Stimulated activated naive CD4-positive, alpha-beta T cell treated with Interleukin-2 at 50 U/mL for 16 hours (primary cell): ENCODE results near the gene GARIN5A.

ENCODE experiments used
- DNase-seq: peaks from one replicate; lab custom pipeline; 2025; lab: John Stamatoyannopoulos, UW

The GARIN5A gene

DNA sequence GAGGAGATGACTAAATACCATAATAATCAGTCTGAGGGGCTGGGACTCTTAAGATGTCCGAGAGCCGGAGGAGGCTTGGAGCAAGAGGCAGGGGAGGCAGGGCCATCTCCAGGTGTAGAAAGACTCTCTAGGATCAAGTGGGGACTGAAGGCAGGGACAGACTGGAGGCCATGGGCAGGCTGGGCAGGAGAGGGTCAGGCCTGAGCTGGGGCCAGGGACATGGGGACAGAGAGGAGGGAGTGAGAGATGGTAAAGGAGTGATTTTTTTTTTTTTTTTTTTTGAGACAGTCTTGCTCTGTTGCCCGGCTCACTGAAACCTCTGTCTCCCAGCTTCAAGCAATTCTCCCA, 32.2 kb upstream of the GARIN5A start:
- no peak for DNase-seq

DNA sequence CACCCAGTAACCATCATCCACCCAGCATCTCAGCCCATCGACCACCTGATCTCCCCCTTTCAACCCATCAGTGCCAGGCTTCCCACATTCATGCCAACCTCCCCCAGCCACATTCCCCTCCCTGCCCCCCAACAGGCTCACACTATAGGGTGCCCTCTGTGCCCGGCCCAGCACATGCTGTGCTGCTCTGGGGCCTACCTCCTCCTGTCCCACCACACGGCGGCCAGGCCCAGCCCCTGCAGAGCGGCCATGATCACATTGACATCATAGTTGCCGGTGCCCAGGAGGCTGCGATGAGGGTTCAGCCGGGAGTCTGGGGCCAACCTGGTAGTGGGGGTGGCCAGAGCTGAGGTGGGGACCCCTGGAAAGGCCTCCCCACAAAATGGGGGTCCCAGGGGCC, 30.7 kb upstream of the GARIN5A start:
- DNase-seq = no peak

DNA sequence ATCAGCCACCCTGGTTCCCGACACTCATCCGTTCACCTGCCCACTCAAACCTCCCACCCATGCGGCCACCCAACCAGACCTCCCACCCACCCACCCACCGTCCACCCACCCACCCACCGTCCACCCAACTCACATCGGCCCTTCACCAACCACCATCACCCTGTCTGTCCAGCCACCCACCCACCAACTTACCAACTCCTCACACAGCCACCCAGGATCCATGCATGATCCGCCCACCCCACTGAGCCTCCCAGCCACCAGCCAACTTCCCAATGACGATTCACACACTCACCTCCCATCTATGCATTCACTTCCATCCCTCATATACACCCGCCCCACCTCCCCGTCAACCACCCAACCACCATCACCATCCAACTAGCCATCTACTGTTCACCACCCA, 30.1 kb upstream of the GARIN5A start:
- DNase-seq = no peak

DNA sequence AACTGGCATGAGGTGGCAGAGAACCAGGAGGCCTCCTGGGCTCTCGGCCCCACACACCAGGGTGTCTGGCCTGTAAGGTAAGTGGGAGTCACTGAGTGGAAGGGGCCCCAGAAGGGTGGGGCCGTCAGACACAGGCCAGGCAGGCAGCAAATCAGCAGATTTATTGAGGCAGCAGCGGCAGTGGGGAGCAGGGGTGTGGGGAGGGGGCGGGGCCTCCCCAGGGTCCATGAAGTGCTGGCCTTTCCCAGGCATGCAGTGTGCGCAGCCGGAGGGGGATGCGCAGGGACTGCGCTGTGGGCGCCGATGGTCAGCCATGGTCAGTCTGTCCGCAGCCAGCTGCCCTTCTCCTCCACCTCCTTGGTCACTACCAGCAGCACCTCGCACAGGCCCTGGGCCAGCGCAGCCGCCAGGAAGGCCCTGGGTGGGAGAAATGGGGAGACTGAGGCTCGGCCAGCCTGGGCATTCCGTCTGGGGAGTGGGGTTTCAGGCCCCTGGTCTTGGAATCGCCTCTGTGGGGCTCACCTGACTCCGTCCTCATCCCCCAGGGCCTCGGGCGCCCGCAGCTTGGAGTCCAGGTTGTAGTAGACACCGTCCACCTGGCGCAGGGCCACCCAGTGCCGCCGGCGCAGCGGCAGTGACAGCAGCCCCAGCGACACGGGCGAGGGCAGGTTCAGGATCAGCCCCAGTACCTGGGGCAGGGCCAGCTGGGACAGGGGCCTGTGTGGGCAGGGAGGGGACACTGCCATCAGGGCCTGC, 29.4 kb upstream of the GARIN5A start:
- no peak for DNase-seq

- DNase-seq = no peak
These were observed 25.2 kb upstream of the GARIN5A start for GRCh38 chr19:50501568-50502475.

GRCh38 chr19:50501186-50501567, 24.5 kb upstream of the GARIN5A start:
- no peak for DNase-seq

- DNase-seq = no peak
These were observed 24.1 kb upstream of the GARIN5A start for GRCh38 chr19:50500753-50501151.

DNA sequence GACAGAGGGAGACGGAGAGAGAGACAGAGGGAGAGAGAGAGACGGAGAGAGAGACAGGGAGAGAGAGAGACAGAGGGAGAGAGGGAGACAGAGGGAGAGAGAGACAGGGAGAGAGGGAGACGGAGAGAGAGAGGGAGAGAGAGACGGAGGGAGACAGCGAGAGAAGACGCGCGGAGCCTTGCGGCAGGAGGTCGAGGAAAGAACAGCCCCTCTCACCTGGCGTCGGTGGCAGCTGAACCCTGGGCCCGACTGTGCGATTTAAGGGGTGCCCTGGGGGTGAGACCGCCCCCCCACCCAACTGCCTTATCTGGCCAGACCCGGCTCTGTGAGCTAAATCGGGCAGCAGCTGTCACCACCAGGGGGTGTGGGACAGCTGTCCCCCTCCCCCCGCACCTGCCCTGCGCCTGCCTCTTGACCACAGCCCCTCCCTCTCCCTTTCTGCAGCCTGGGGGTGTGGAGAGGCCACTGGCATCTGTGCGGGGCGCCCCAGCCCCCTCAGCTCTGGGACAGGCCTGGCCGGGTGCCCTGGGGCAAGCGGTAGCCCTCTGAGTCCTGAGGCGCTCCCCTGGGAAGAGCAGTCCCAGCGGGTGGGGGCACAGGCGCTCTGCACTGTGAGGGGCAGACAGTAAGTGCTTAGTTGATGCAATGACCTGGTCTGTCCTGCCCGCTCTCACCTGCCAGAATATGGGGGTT, 23.6 kb upstream of the GARIN5A start:
- no peak for DNase-seq

DNA sequence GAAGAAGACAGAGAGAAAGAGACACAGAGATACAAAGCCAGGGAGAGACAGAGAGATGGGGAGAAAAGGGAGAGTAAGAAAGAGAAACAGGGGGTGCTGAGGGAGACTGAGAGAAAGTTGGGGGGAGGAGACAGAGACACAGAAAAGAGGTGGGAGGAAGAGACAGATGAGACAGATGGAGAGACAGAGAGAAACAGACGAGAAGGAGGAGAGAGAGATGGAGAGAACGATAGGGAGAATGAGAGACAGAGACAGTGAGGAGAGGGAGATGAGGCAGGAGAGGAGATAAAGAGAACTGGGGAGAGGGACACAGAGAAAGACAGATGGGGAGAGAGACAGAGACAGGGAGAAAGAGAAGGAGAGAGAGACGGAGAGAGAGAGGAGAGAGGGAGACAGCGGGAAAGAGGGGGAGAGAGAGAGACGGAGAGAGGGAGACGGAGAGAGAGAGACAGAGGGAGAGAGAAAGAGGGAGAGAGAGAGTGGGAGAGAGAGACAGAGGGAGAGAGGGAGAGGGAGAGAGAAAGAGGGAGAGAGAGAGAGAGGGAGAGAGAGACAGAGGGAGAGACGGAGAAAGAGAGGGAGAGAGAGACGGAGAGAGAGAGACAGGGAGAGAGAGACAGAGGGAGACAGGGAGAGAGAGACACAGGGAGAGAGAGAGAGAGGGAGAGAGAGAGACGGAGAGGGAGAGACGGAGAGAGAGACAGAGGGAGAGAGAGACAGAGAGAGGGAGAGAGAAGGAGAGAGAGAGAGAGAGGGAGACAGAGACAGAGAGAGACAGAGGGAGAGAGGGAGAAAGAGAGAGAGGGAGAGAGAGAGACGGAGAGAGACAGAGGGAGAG, 21.8 kb upstream of the GARIN5A start:
- no peak for DNase-seq

- no peak for DNase-seq
These were observed 20.4 kb upstream of the GARIN5A start for GRCh38 chr19:50497022-50497405.

- DNase-seq = no peak
These were observed 19.8 kb upstream of the GARIN5A start for GRCh38 chr19:50496189-50497021.

GRCh38 chr19:50495020-50495531, 18.4 kb upstream of the GARIN5A start:
- DNase-seq = no peak

GRCh38 chr19:50494186-50495019, 17.8 kb upstream of the GARIN5A start:
- no peak for DNase-seq

- DNase-seq = no peak
These were observed 16.5 kb upstream of the GARIN5A start for GRCh38 chr19:50493171-50493570.

- DNase-seq = peak; percentile 12
These were observed 15.8 kb upstream of the GARIN5A start for GRCh38 chr19:50492303-50493052.

DNA sequence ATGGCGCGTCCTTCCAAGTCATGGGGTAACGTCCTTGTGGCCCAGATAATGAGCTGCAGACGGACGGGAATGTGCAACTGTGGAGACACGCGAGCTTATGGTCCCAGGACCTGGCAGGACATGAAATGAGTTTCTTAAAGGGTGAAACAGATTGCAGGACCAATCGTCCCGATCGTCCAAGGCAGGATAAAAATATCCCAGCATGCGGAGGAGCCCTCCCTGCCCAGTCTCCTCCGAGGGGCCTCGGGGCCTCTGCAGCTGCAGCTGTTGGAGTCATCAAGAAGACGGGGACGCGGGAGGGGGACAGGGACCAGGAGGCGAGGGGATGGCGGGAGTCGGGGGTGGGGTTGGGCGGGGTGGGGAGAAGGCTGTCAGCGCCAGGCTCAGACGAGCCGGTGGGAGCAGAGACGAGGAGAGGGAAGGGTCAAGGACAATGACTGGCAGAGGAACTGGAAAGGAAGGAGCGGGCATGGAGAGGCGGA, 14.4 kb upstream of the GARIN5A start:
- DNase-seq = no peak

DNA sequence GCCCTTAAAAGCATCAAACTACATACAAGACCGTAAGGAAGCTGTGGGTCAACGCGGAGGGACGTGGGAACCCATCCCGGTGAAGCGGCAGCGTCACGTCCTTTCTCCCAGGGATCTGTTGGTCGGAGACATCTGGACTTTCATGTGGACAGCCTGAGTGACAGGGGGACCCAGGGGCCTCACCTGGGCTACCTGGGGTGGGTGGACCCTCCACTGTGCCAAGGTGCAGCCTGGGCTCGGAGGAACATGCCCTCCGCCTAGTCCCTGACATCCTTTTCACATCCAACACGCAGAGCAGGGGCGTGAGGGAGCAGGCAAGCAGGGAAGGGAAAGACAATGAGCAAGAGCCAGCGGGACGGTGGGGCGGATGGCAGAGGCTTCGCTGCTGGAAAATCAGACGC, 13.8 kb upstream of the GARIN5A start:
- no peak for DNase-seq

- no peak for DNase-seq
These were observed 12.9 kb upstream of the GARIN5A start for GRCh38 chr19:50489461-50490011.
